Endothelial cell of umbilical vein (primary cell): ENCODE data around the gene CRK. TPM values are rescaled to one million over a fixed set of nuclear protein-coding genes. Genes with fewer than 3 reads are reported as not detected.

Source experiments
- BruUV-seq: library from RNA; stranded (reverse); fragments of 400-500 nt; replicated peaks from 2 replicates; lab custom pipeline; 2021; lab: Mats Ljungman, UMichigan
- CTCF ChIA-PET: fragments of 300-600, 350-600 bp; sonication (Branson Sonifier 250); formaldehyde crosslinking; loops from one replicate; lab custom pipeline; 2021; ENCODE audit warnings: antibody characterized with exemption, inconsistent platforms; lab: Charles Lee
- POLR2A ChIA-PET: fragments of 300-600, 350-600 bp; sonication (Branson Sonifier 250); formaldehyde crosslinking; loops from one replicate; lab custom pipeline; 2021; ENCODE audit warnings: antibody characterized with exemption, inconsistent platforms; lab: Charles Lee
- DNase-seq: peaks from one replicate; pipeline ENCODE4 v3.0.0-alpha.2; 2011; ENCODE audit warnings: low read depth, low spot score
- FAIRE-seq: peaks from 2 replicates; lab custom pipeline; 2011; peaks lifted over from hg19 to GRCh38; lab: Jason Lieb, UNC
- H2AFZ ChIP-seq: 2 replicates; pipeline ENCODE4 v1.6.0; 2012; ENCODE audit warnings: low read depth, low read length, control low read depth, inconsistent platforms
- H3K27ac ChIP-seq: 2 replicates; pipeline ENCODE4 v1.5.1; 2011; ENCODE audit warnings: low read depth, mild to moderate bottlenecking, control low read depth, low read length, moderate library complexity; ENCODE audit not compliant: insufficient read depth
- H3K27me3 ChIP-seq, 2 experiments: 2 replicates each; pipeline versions ENCODE4 v1.6.0 to v1.6.1; 2011; ENCODE audit warnings: low read length in 2 of 2, mixed read lengths in 1 of 2; ENCODE audit not compliant: control insufficient read depth in 2 of 2, insufficient read depth in 2 of 2
- H3K36me3 ChIP-seq, 2 experiments: 2 replicates in 1 of 2; 3 replicates in 1 of 2; pipeline ENCODE4 v1.5.1; 2011; ENCODE audit warnings: low read length in 2 of 2, mild to moderate bottlenecking in 1 of 2, moderate library complexity in 1 of 2; ENCODE audit not compliant: control insufficient read depth in 2 of 2, insufficient read depth in 2 of 2; ENCODE audit errors: extremely low read depth in 1 of 2
- H3K4me1 ChIP-seq: 3 replicates; pipeline ENCODE4 v1.5.1; 2011; ENCODE audit warnings: mild to moderate bottlenecking, low read length; ENCODE audit not compliant: control insufficient read depth, insufficient read depth; ENCODE audit errors: extremely low read depth
- H3K4me2 ChIP-seq: 2 replicates; pipeline ENCODE4 v1.6.1; 2011; ENCODE audit warnings: low read length, control low read depth, mixed read lengths; ENCODE audit not compliant: insufficient read depth
- H3K4me3 ChIP-seq, 3 experiments: fragments of 200-600 bp in 1 of 3; sonication (generic), shearing (Covaris generic) in 1 of 3; replicated peaks in 1 of 3; 2 replicates each; pipeline ENCODE4 v1.5.1; 2011 to 2016; ENCODE audit warnings: control low read depth in 3 of 3, low read length in 3 of 3, mild to moderate bottlenecking in 2 of 3, inconsistent platforms in 1 of 3, low read depth in 1 of 3, moderate library complexity in 1 of 3; ENCODE audit not compliant: insufficient read depth in 1 of 3
- H3K79me2 ChIP-seq: 2 replicates; pipeline ENCODE4 v1.6.0; 2012; ENCODE audit warnings: low read length, inconsistent platforms; ENCODE audit not compliant: control insufficient read depth, insufficient read depth
- H3K9ac ChIP-seq: replicated peaks from 2 replicates; pipeline ENCODE3; 2011; ENCODE audit warnings: low read length, control low read depth; ENCODE audit not compliant: insufficient read depth; ENCODE audit errors: extremely low read depth
- H3K9me1 ChIP-seq: replicated peaks from 3 replicates; pipeline ENCODE4 v1.6.0; 2011; ENCODE audit warnings: mild to moderate bottlenecking, low read length; ENCODE audit not compliant: control insufficient read depth, insufficient read depth; ENCODE audit errors: extremely low read depth
- H3K9me3 ChIP-seq: replicated peaks from 2 replicates; pipeline ENCODE4 v1.5.1; 2012; ENCODE audit warnings: low read length, inconsistent platforms; ENCODE audit not compliant: control insufficient read depth, insufficient read depth
- H4K20me1 ChIP-seq: replicated peaks from 2 replicates; pipeline ENCODE3; 2011; ENCODE audit warnings: mild to moderate bottlenecking, low read length; ENCODE audit not compliant: control insufficient read depth, insufficient read depth; ENCODE audit errors: extremely low read depth
- CTCF ChIP-seq, 2 donors: IDR thresholded peaks; 1 replicate in 1 of 2; 2 replicates in 1 of 2; pipeline ENCODE4 v1.5.1; 2011; ENCODE audit warnings: low read length in 2 of 2, mild to moderate bottlenecking in 2 of 2, moderate library complexity in 2 of 2, control low read depth in 1 of 2, inconsistent platforms in 1 of 2, low read depth in 1 of 2; ENCODE audit not compliant: insufficient read depth in 1 of 2; ENCODE audit errors: extremely low read depth in 1 of 2
- JUN ChIP-seq: IDR thresholded peaks from 2 replicates; pipeline ENCODE4 v1.6.1; 2011; ENCODE audit warnings: borderline replicate concordance, low read depth; ENCODE audit not compliant: insufficient read length, insufficient read depth
- MAX ChIP-seq: IDR thresholded peaks from 2 replicates; pipeline ENCODE4 v1.6.1; 2011; ENCODE audit not compliant: insufficient read depth, insufficient read length
- MYC ChIP-seq: IDR thresholded peaks from one replicate; pipeline ENCODE4 v1.6.1; 2011; ENCODE audit warnings: mild to moderate bottlenecking, low read depth, low read length
- POLR2A ChIP-seq: IDR thresholded peaks from 2 replicates; pipeline ENCODE4 v1.6.1; 2012; ENCODE audit warnings: low read depth, mild to moderate bottlenecking, control low read depth, low read length
- POLR2AphosphoS5 ChIP-seq: IDR thresholded peaks from 2 replicates; pipeline ENCODE4 v1.6.1; 2012; ENCODE audit warnings: low read depth, mild to moderate bottlenecking, control low read depth, low read length, moderate library complexity; ENCODE audit not compliant: insufficient read depth
- dilution Hi-C: fragments of 300-500 bp; cut with MboI; formaldehyde crosslinking; loops from one replicate; pipeline ENCODE4 v1.15.0; 2019; ENCODE audit warnings: low sequenced_read_pairs; ENCODE audit not compliant: extremely low pct_ligation_motif_present
- intact Hi-C: fragments of 100-400 bp; cut with micrococcal nuclease; formaldehyde crosslinking; loops from one replicate; pipeline ENCODE4 v1.10.0; 2022
- polyA plus RNA-seq, 4 experiments: library from polyadenylated mRNA; depleted of rRNA in 3 of 4; stranded (reverse) in 3 of 4; unstranded in 1 of 4; fragments of >200 nt; gene quantifications; 2 replicates each; pipeline versions ENCODE4 v1.2.1 to v1.2.3, GENCODE V29; 2011 to 2012; ENCODE audit warnings: missing spikeins in 1 of 4
- total RNA-seq: library from RNA; stranded (reverse); gene quantifications from 2 replicates; pipeline ENCODE4 v1.2.3, GENCODE V29; 2021

CRK gene
- total and polyA plus RNA-seq, 2 donors (not counting 3 experiments of a cell fraction or from before 2014, with no cell fraction given), result 52.8 to 67.2 TPM

GRCh38 chr17:1496869-1497268 lies 40.8 kb upstream of the CRK start:
- peaks cover 5% of the 10 kb centered on the region for H3K79me2 ChIP-seq
- ChIA-PET CTCF (interaction anchor here (2.8 to 3.4 kb wide), 3 partner anchors 8 to 19 kb away, joined by 11 to 18 read pairs (median 17); partner anchors contain the start of gene INPP5K), POLR2A (no interaction called here)
- H3K36me3 ChIP-seq, result peaks cover 3 to 8% of the 10 kb centered on the region in 2 experiments
- H3K9me1 ChIP-seq, result no peaks in the 10 kb centered on the region
- peaks cover 22% of the 10 kb centered on the region for H3K4me1 ChIP-seq
- TF ChIP-seq MYC (no peak), POLR2A (no peak), POLR2AphosphoS5 (no peak), MAX (no peak), CTCF (IDR thresholded peaks at IDR 0.05; ENCODE audit: extremely low read depth in 1 of 2, insufficient read depth in 1 of 2, low read depth in 1 of 2, low read length in 2 of 2) (no peak), JUN (no peak)
- H3K27ac ChIP-seq, result no peak overlapping the region
- H3K9me3 ChIP-seq, result no peaks in the 10 kb centered on the region
- no peak overlapping the region for H3K9ac ChIP-seq
- no peak overlapping the region for H2AFZ ChIP-seq
- FAIRE-seq, result no peak
- dilution Hi-C loops (no loop called here), intact Hi-C loops (no loop called here)
- no peaks in the 10 kb centered on the region for H3K27me3 ChIP-seq
- no peak for DNase-seq
- BruUV-seq, result no TSS peak
- no peaks in the 10 kb centered on the region for H4K20me1 ChIP-seq
- H3K4me2 ChIP-seq, result no peak overlapping the region
- no peak overlapping the region for H3K4me3 ChIP-seq
